Natural killer cell (primary cell): ENCODE measurements around the gene TXNDC17. TPM values are rescaled to one million over a fixed set of nuclear protein-coding genes. Genes with fewer than 3 reads are reported as not detected.

Experiments used
- ATAC-seq, 3 donors: fragments of 150-1000 bp in 2 of 3; fragments of 200-7000 bp in 1 of 3; cut with Tn5 transposase; 1 replicate in 1 of 3; 2 replicates in 2 of 3; pipeline ENCODE4 v1.10.0; 2021; ENCODE audit warnings: mild to moderate bottlenecking in 2 of 3, moderate library complexity in 2 of 3
- DNase-seq, 2 donors: peaks; one replicate each; pipeline versions ENCODE4 v3.0.0 to v3.0.0-alpha.2; 2013 to 2021; ENCODE audit warnings: mixed read lengths in 1 of 2
- H3K27ac ChIP-seq: one replicate; pipeline ENCODE4 v1.5.1; 2013; ENCODE audit warnings: mild to moderate bottlenecking, low read length
- H3K27me3 ChIP-seq: one replicate; pipeline ENCODE4 v1.6.1; 2013; ENCODE audit warnings: low read length; ENCODE audit not compliant: control insufficient read depth, insufficient read depth
- H3K36me3 ChIP-seq: one replicate; pipeline ENCODE4 v1.6.1; 2013; ENCODE audit warnings: low read length; ENCODE audit not compliant: control insufficient read depth, insufficient read depth
- H3K4me1 ChIP-seq: one replicate; pipeline ENCODE4 v1.6.1; 2013; ENCODE audit warnings: low read length; ENCODE audit not compliant: control insufficient read depth, insufficient read depth
- H3K4me3 ChIP-seq: one replicate; pipeline ENCODE4 v1.5.1; 2013; ENCODE audit warnings: low read length
- H3K9me3 ChIP-seq: one replicate; pipeline ENCODE4 v1.6.1; 2013; ENCODE audit warnings: low read length; ENCODE audit not compliant: control insufficient read depth, insufficient read depth
- H3K27ac Mint-ChIP-seq, 2 donors: one replicate each; pipeline ENCODE4 v1.8.0; 2022; ENCODE audit warnings: mild to moderate bottlenecking in 2 of 2, mixed read lengths in 2 of 2, moderate library complexity in 1 of 2
- H3K27me3 Mint-ChIP-seq, 2 donors: one replicate each; pipeline ENCODE4 v1.8.0; 2022; ENCODE audit warnings: low read depth in 2 of 2, mixed read lengths in 2 of 2
- H3K36me3 Mint-ChIP-seq: one replicate; pipeline ENCODE4 v1.8.0; 2022; ENCODE audit warnings: mixed read lengths
- H3K4me1 Mint-ChIP-seq, 2 donors: one replicate each; pipeline ENCODE4 v1.8.0; 2022; ENCODE audit warnings: mixed read lengths in 2 of 2
- H3K4me3 Mint-ChIP-seq: one replicate; pipeline ENCODE4 v1.8.0; 2022; ENCODE audit warnings: mild to moderate bottlenecking, moderate library complexity, mixed read lengths
- H3K9me3 Mint-ChIP-seq, 2 donors: one replicate each; pipeline ENCODE4 v1.8.0; 2022; ENCODE audit warnings: mixed read lengths in 2 of 2
- CTCF ChIP-seq: fragments of 200-600 bp; IDR thresholded peaks from one replicate; pipeline ENCODE4 v1.8.0; 2022; ENCODE audit warnings: antibody characterized with exemption
- whole genome bisulfite sequencing: methylation state at CpG from one replicate; pipeline ENCODE4 v1.1.7; 2013; ENCODE audit warnings: missing lambda C conversion rate; ENCODE audit not compliant: insufficient coverage; 5-methylcytosine and 5-hydroxymethylcytosine counted together
- intact Hi-C: fragments of 100-400 bp; cut with micrococcal nuclease; formaldehyde crosslinking; loops from one replicate; pipeline ENCODE4 v1.14.2; 2022
- total RNA-seq, 4 donors: library from RNA; stranded (reverse); fragments of 120-200 nt in 1 of 4; gene quantifications; one replicate each; pipeline versions ENCODE4 v1.2.3 to v1.2.4, GENCODE V29; 2013 to 2022

TXNDC17 gene
- total RNA-seq, 3 donors from 2014 or later (not counting 1 experiment from before 2014, with no cell fraction given): 15.2 to 15.7 (median 15.4) TPM

- Mint-ChIP-seq H3K9me3 (no peaks in the 10 kb centered on the region), H3K4me3 (no peak overlapping the region)
- no peaks in the 10 kb centered on the region for H3K4me1 ChIP-seq
Observed at GRCh38 chr17:6596081-6596480, 44.8 kb upstream of the TXNDC17 start.

GRCh38 chr17:6596511-6596910 is 44.3 kb upstream of the TXNDC17 start:
- Mint-ChIP-seq H3K9me3 (no peaks in the 10 kb centered on the region), H3K27me3 (no peaks in the 10 kb centered on the region), H3K27ac (no peak overlapping the region), H3K4me3 (no peak overlapping the region), H3K4me1 (no peaks in the 10 kb centered on the region), H3K36me3 (no peaks in the 10 kb centered on the region)
- intact Hi-C loops: no loop called here
- no peak for TF ChIP-seq CTCF
- no peak overlapping the region for H3K4me3 ChIP-seq
- H3K4me1 ChIP-seq: no peaks in the 10 kb centered on the region
- H3K36me3 ChIP-seq: peaks cover 40% of the 10 kb centered on the region
- no peaks in the 10 kb centered on the region for H3K9me3 ChIP-seq
- DNase-seq: no peak
- no peak for ATAC-seq
- 96% methylated on average over 2 of the region's 2 CpGs for WGBS
- H3K27ac ChIP-seq: no peak overlapping the region
- H3K27me3 ChIP-seq: no peaks in the 10 kb centered on the region

More at GRCh38 chr17:6596081-6596480, 44.8 kb upstream of the TXNDC17 start:
- no peak for TF ChIP-seq CTCF
- DNase-seq (no peak), ATAC-seq (no peak)
- Histone ChIP-seq H3K9me3 (no peaks in the 10 kb centered on the region), H3K27me3 (no peaks in the 10 kb centered on the region), H3K36me3 (peaks cover 40% of the 10 kb centered on the region), H3K4me3 (no peak overlapping the region), H3K27ac (no peak overlapping the region)
- no peaks in the 10 kb centered on the region for H3K4me1 Mint-ChIP-seq
- intact Hi-C loops: no loop called here
- no peaks in the 10 kb centered on the region for H3K27me3 Mint-ChIP-seq
- no peaks in the 10 kb centered on the region for H3K36me3 Mint-ChIP-seq
- 98% methylated on average over 7 of the region's 7 CpGs for WGBS
- no peak overlapping the region for H3K27ac Mint-ChIP-seq

- peaks cover 39% of the 10 kb centered on the region for H3K36me3 ChIP-seq
- H3K4me3 Mint-ChIP-seq: no peak overlapping the region
- no peaks in the 10 kb centered on the region for H3K9me3 Mint-ChIP-seq
- DNase-seq (no peak), ATAC-seq (no peak)
- H3K4me1 ChIP-seq: no peaks in the 10 kb centered on the region
- no peak overlapping the region for H3K27ac Mint-ChIP-seq
- no peaks in the 10 kb centered on the region for H3K27me3 Mint-ChIP-seq
- 100% methylated on average over 4 of the region's 4 CpGs for WGBS
- intact Hi-C loops: no loop called here
- no peaks in the 10 kb centered on the region for H3K9me3 ChIP-seq
- H3K4me3 ChIP-seq: no peak overlapping the region
- H3K36me3 Mint-ChIP-seq: no peaks in the 10 kb centered on the region
- no peak overlapping the region for H3K27ac ChIP-seq
- no peak for TF ChIP-seq CTCF
- H3K4me1 Mint-ChIP-seq: no peaks in the 10 kb centered on the region
- H3K27me3 ChIP-seq: no peaks in the 10 kb centered on the region
Observed at GRCh38 chr17:6596941-6597340, 43.9 kb upstream of the TXNDC17 start.

- Histone ChIP-seq H3K27me3 (no peaks in the 10 kb centered on the region), H3K4me1 (no peaks in the 10 kb centered on the region), H3K36me3 (peaks cover 43% of the 10 kb centered on the region), H3K9me3 (no peaks in the 10 kb centered on the region), H3K4me3 (no peak overlapping the region), H3K27ac (no peak overlapping the region)
- intact Hi-C loops: no loop called here
- no peak overlapping the region for H3K4me3 Mint-ChIP-seq
- DNase-seq (no peak), ATAC-seq (no peak)
- H3K9me3 Mint-ChIP-seq: no peaks in the 10 kb centered on the region
- H3K27ac Mint-ChIP-seq: no peak overlapping the region
- no peak for TF ChIP-seq CTCF
- H3K36me3 Mint-ChIP-seq: no peaks in the 10 kb centered on the region
- H3K27me3 Mint-ChIP-seq: no peaks in the 10 kb centered on the region
- WGBS: 100% methylated on average over 1 of the region's 1 CpG
- no peaks in the 10 kb centered on the region for H3K4me1 Mint-ChIP-seq
Observed at GRCh38 chr17:6597727-6598126, 43.1 kb upstream of the TXNDC17 start.
